Stimulated activated CD8-positive, alpha-beta memory T cell treated with anti-CD3 and anti-CD28 coated beads, Interleukin-7, amount 100 ng/mL, for 4 hours (primary cell): ENCODE data around the gene RACGAP1.
A peak's percentile ranks its signal among the peaks of the same experiment; 100 is the strongest.

Experiments used
- DNase-seq, 2 donors: peaks; one replicate each; pipeline ENCODE4 v3.0.0-alpha.2; 2020; ENCODE audit warnings: low read depth in 2 of 2

RACGAP1 gene, protein sequence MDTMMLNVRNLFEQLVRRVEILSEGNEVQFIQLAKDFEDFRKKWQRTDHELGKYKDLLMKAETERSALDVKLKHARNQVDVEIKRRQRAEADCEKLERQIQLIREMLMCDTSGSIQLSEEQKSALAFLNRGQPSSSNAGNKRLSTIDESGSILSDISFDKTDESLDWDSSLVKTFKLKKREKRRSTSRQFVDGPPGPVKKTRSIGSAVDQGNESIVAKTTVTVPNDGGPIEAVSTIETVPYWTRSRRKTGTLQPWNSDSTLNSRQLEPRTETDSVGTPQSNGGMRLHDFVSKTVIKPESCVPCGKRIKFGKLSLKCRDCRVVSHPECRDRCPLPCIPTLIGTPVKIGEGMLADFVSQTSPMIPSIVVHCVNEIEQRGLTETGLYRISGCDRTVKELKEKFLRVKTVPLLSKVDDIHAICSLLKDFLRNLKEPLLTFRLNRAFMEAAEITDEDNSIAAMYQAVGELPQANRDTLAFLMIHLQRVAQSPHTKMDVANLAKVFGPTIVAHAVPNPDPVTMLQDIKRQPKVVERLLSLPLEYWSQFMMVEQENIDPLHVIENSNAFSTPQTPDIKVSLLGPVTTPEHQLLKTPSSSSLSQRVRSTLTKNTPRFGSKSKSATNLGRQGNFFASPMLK

GRCh38 chr12:50025187-50026059, at the start of gene RACGAP1:
RACGAP1 (minus strand) TSS chr12:50025494; CDS start chr12:50016715, 8,779 bp downstream.
- DNase-seq: peak; percentile 91 to 96

GRCh38 chr12:50073712-50074111, 48.4 kb upstream of the RACGAP1 start:
- no peak for DNase-seq

DNA sequence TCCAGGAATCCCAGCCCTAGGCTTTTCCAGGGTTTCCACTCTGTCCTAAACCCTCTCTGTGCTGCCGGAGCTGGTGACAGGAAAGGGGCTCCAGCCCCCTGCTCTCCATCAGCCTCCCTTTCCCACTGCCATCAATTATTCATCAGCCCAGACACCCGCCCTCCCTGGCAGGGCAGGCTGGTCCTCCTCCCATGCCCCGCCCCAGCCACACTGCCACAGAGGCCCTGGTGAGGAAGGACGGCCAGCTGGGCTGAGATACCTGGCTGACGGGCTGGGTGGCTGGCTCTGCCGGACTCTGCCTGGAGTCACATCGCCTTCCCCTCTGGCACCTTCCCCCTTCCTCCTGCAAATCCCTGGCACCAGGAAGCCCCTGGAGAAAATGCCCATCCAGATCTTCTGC, 47.9 kb upstream of the RACGAP1 start:
- no peak for DNase-seq

DNA sequence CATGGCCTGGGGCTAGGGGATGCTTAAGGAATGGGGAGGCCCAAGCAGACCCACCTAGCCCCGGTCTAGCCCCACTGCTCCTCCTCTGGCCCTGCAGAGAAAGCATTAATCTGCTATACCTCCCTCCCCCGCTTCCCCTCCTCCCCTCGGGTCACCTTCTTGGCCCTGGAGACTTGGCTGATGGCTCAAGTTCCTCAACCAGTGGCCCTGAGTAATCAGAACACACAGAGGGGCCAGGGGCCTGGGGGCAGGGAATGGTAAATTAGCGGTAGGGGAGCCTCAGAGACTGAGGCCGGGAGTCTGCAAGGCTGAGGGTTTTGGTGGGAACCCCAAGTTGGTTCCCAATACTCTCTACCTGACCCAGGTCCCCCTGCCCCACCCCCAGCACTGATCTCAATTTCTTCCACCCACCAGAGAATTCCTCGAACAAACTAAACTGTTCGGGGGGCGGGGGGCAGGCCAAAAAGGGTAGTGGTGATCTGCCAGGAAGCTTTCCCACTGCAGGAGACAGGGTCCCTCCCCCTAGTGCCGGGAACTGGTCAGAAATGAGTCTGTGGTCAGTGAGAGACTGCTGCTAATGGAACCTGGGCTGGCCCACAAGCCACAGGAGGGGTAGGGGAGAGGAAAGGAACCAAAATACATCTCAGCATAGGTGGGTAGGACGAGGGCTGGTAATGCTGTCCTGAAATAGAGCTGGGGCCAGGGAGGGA, 47.1 kb upstream of the RACGAP1 start:
- DNase-seq: no peak

DNA sequence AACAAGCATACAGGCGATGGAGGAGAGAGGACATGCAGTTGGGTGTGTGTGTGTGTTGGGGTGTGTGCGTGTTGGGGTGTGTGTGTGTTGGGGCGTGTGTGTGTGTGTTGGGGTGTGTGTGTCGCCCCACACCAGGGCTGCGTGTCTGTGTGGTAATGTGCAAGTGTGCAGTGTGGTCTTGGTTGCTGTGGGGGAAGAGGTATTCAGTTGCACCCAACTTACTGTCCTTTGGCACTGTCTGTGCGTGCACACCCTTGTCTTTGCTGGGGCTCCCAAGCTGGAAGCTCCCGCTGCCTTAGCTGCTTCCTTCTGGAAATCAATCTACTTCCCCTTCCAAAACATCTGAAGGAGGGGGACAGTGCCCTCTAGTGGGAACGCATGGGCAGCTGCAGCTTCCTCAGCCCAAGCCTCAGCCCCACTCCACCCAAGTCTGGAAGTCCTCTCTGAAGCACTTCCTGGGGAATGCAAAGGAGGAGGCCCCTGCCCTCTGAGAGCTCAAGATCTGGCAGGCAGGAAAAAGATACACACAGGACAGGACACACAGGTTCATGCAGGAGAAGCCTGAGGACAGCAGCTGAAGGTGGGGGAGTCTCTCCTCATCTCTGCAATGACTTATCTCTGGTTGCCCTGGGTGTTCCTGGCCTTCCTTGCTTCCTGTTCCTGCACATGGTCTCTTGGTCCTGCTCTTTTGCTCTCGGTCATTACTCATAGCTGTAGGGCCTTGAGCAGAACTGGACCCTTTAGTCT, 45.2 kb upstream of the RACGAP1 start:
- DNase-seq: peak in 1 of 2 donors; percentile 21

GRCh38 chr12:50069539-50069938, 44.2 kb upstream of the RACGAP1 start:
- no peak for DNase-seq

DNA sequence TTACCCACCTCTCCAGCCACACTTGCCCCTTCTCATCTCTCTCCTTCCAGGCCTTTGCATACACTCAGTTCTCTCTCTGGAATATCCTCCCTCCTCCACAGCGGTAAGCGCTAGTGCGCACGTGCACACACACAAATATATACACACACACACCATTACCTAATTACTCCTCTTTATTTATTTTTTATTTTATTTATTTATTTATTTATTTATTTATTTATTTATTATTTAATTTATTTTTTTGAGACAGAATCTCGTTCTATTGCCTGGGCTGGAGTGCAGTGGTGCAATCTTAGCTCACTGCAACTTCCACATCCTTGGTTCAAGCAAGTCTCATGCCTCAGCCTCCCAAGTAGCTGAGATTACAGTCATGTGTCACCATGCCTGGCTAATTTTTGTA, 43.8 kb upstream of the RACGAP1 start:
- DNase-seq: no peak

- no peak for DNase-seq
These were observed 41.1 kb upstream of the RACGAP1 start for GRCh38 chr12:50066402-50066801.

DNA sequence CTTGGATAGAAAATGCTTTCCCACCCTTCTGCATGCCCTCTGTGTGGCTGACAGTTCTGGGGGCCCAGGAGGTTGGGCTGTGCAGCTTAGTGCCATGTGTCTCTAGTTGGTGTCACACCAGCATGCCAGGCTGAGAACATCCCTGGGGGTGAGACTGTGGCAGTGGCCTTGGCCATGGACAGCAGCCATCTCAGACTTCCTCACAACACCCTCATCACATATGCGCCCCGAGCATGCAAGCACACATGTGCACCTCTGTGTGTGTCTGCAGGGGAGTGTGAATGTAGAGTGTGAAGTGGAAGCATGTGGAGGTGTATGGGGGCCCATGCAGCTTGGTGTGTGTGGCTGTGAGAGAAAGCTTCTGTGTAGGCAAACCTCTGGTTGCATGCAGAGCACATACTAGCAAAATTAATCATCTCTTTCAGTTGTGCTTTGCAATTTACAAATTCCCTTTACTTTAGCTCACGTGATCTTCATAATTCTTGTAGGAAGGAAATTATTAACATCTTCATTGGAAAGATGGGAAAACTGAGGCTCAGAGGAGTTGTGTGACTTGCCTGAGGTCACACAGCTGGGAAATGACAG, 40.5 kb upstream of the RACGAP1 start:
- no peak for DNase-seq

DNA sequence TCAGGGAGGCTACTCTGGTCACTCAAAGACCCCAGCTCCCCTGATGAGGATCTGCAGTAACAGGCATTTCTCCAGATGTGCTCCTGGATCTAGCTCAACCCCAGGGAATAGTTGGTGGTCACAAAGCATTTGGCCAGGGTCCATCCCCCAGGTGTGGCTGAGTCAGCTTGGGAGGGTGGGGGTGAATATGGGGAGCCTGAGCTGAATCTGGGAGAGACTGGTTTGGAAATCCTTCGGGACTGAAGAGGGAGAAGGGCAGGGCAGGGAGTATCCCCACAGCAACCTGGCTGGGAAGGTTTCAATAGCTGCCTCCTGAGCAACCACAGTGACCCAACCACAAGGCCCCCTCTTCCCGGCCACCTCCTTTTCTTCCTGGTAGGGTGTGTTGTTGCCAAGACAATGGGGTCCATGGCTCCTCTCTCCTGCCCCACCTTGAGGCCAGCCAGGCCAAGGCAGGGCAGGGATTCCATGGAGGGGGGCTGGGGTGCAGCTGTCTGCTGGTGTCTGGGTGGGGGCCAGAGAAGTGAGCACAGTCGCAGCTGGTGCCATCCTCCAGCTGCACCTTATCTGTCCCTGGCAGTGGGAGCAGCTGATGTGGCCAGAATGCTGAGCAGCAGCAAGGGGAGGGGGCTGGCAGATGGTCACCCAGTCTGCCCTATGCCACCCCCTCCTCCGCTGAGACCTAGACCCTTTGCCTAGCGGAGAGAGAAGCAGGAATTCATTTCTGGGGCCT, 37.6 kb upstream of the RACGAP1 start:
- no peak for DNase-seq

- no peak for DNase-seq
These were observed 36.8 kb upstream of the RACGAP1 start for GRCh38 chr12:50061946-50062686.

- DNase-seq: no peak
These were observed 35.9 kb upstream of the RACGAP1 start for GRCh38 chr12:50061171-50061570.

DNA sequence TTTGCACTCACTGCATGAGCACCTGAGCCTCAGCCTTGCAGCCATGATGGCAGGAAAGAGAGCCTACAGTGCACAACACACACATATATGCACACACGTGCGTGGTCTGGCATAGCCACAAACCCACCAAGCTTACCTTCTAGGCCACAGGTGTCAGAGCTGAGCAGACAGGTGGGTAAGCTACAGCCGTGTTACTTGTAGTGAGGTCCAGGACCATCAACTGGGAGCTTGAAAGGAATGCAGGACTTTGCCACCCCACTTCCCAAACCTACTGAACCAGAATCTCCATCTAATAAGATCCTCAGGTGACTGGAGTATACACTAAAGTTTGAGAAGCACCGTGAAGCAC, 34.8 kb upstream of the RACGAP1 start:
- DNase-seq: no peak

DNA sequence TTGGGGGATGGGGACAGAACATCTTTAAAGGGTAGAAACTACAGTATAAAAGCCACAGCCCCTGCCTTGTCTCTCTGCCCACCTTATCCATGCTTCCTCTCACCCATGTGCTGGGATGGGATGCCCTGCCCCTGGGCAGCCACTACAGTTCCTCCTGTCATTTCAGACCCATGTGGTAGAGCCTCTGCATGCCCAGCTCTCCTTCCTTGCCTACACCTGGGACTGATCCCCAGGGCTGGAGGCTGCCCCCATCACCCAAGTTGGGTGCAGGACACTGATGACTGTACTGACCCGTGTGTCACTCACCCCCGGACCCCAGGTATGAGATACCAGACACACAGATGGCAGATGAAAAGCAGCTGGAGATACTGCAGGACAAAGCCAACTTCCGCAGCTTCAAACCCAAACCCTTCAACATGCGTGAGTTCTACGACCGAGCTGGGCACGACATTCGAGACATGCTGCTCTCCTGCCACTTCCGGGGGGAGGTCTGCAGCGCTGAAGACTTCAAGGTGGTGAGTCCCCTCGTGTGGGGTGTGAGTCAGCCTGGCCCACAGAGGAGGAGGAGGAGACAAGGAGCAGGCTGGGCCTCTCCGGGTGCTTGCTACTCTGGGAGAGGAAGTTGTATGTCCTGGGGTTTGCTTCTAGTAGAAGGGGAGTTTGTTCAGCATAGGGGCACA, 34.3 kb upstream of the RACGAP1 start:
- peak; percentile 40 to 73 for DNase-seq

DNA sequence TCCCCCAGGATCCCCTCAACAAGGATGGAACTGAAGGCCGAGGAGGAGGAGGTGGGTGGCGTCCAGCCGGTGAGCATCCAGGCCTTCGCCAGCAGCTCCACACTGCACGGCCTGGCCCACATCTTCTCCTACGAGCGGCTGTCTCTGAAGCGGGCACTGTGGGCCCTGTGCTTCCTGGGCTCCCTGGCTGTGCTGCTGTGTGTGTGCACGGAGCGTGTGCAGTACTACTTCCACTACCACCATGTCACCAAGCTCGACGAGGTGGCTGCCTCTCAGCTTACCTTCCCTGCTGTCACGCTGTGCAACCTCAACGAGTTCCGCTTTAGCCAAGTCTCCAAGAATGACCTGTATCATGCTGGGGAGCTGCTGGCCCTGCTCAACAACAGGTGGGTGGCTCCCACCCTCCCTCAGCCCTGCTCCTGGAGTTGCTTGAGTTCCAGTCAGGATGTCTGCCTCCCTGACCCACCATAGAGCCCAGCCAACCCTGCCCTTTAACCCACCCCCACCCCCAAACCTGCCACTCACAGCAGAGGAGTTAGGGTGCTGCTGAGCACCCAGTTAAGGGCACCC, 33.5 kb upstream of the RACGAP1 start:
- no peak for DNase-seq

DNA sequence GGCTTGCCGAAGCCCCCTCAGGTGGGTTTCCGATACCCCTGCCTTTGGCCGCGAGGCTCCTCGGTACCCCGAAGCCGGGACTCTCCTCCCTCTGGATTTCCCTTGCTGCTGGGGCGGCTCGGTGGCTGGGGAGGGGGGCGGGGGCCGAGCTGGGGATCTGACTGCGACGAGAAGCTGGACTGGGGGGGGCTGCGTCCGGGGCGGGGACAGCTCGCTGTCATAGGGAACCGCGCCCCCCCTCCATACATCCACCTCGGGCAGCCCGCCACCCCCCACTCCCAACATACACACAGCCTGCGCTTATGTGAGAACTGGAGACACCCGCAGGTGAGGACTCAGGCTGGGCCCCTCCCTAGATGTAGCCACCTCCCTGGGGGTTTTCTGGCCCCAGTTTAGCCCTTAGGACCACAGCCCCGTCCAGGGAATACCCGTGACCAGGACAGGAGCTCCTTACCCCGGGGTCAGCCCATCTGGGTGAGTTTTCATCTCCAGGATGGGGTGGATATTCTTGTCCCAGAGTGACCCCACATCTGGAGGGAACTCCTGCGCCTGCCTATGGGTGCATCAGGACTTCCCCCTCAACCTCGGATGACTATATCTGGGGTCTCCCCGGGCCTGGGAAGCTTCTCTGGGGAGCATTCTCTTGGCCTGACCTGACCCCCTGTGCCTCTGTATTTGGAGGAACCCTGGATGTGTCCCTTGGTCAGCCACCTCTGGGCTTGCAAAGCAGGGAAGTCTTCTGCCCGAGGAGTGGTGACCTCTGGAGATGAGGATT, 32.8 kb upstream of the RACGAP1 start:
- no peak for DNase-seq

- DNase-seq: peak in 1 of 2 donors; percentile 40
These were observed 31.9 kb upstream of the RACGAP1 start, which contains the start of gene ASIC1 for GRCh38 chr12:50057000-50057841. ASIC1 (plus strand) TSS chr12:50057596; CDS start chr12:50058767, 1,171 bp downstream.
